GM18867 (cell line): Measurements from ENCODE around the gene THOC6.

ENCODE experiments used
- ATAC-seq: cut with Tn5 transposase; IDR thresholded peaks from one replicate; pipeline ENCODE4 v1.9.1; 2021; ENCODE audit warnings: mild to moderate bottlenecking, moderate library complexity; ENCODE audit not compliant: unreplicated experiment

THOC6 gene

DNA sequence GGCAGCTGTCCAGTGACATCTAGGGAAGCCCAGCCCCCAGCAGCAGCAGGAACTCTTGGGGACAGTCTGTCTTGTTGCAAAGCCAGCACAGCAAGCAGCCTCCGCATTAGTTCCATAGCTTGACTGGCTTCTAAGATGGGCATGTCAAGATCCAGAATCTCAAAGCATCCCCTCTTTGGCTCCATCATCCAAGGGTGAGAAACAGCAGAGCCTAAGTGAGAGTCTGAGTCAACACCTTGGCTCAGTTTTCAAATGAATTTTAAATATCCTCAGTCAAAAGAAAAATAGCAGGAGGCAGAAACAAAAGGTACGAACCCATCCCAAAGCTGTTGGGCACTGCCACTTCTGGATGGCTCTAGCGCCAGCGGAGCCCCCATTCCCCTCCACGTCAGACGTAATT lies 8.9 kb upstream of the THOC6 start:
- no peak for ATAC-seq

DNA sequence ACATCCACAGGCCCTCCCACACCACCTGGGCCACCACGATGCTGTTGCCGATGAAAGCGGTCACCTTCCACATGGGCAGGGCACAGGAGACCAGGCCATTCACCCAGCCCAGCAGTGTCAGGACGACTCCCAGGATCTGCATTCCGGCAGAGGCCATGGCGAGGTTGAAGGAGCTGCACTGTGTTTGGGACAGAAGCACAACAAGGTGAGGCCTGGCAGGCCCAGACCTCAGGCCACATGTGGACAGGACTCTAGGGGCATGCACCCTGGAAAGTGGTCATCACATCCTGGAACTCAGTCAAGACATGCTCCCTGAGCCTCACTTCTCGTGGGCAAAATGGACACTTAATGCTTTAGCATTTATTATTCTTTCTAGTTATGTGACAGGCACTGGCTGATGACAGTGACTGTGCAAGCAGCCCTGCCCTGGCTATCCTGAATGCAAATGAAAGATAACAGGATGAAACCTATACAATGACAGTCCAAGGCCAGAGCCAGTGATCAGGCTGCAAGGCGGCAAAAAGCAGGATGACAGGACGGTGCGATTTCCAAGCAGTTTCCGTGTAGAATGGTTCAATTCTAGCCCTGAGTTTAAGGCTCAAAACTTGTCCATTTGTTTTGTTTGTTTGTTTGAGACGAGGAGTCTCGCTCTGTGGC lies 7.8 kb upstream of the THOC6 start:
- no peak for ATAC-seq

DNA sequence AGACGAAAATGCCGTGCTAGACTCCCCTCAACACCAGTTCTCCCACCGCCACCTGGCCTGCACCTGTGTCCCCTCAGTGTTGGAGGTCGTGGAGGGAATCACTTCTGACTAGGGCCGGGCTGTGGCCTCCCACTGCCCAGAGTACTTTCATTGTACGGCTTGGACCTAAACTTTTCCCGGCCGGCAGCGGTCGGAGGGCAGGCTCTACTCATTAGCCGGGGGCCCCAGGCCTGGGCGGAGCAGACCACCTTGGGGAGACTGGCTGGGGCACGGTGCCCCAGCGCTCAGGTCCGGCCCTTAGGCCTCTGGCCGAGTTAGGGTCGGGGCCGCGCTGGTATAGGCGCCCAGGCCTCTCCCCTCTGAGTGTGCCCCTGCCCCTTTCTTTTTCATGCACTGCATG lies 6.5 kb upstream of the THOC6 start:
- ATAC-seq: no peak

DNA sequence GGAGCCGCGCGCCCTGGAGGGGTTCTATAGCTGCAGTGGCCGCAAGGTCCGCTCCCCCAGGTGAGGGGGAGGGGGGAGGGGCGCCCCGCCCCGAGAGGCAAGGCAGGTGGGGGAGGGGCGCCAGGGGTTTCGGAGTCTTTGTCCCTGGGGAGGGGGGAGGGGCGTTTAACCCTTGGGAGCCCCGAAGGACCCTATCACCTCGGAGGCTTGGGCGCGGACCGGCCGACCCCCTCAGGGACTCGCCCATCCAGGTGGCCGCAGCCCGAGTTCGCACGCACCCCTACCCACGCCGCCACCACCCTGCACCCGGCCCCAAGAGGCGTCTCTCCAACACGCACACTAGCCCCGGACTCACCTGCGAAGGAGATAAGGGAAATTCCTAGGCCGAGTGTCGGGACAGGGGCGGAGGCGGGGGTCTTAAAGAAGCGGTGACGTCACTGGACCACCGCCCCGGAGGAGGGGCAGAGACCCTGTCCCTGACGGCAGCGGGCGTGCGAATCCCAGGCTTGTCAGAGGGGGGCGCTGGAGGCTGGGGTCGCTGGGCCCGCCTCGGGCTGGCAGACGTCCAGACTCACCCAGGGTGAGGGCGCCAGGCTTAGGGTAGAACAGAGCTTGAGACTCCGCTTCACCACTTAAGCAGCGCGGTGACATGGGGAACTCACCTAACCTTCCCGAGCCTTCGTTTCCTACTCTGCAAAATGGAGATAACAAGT lies 5.9 kb upstream of the THOC6 start, which contains the start of gene CLDN6:
CLDN6 (minus strand) TSS at position 390 of the 713 bp plus-strand sequence. CDS start 2,162 bp downstream, outside the sequence.
- no peak for ATAC-seq

DNA sequence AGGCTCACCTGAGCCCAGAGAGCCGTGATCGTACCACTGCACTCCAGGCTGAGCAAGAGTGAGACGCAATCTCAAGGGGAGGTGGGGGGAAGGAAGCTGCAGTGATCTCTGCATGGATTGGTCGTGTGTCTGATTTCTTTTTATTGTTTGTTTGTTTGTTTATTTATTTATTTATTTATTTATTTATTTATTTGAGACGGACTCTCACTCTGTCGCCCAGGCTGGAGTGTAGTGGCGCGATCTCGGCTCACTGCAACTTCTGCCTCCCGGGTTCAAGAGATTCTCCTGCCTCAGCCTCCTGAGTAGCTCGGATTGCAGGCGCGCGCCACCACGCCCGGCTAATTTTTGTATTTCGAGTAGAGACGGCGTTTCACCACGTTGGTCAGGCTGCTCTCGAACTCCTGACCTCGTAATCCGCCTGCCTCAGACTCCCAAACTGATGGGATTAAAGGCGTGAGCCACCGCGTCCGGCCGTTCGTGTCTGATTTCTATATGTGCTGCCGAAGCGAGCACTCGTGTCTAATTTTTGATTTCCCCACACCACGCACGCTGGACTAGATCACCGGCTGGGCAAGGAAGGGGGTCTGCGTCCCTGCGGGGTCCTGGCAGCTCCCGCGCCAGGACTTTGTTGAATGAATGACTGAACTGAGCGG lies 4.1 kb upstream of the THOC6 start:
- no peak for ATAC-seq

DNA sequence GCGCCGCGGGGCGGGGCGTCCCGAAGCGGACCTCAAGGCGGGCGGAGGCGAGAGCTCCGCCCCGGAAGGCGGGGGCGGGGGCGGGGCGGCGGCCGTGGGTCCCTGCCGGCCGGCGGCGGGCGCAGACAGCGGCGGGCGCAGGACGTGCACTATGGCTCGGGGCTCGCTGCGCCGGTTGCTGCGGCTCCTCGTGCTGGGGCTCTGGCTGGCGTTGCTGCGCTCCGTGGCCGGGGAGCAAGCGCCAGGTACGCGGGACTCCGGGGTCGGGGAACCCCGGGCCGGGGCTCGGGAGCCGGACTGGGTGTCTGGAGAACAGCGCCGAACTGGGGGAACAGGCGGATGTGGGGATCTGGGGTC lies 3.6 kb upstream of the THOC6 start, which contains the start of gene TNFRSF12A:
TNFRSF12A (plus strand) TSS at position 122 of the 357 bp plus-strand sequence; CDS start at position 152, 30 bp downstream.
- ATAC-seq: no peak

DNA sequence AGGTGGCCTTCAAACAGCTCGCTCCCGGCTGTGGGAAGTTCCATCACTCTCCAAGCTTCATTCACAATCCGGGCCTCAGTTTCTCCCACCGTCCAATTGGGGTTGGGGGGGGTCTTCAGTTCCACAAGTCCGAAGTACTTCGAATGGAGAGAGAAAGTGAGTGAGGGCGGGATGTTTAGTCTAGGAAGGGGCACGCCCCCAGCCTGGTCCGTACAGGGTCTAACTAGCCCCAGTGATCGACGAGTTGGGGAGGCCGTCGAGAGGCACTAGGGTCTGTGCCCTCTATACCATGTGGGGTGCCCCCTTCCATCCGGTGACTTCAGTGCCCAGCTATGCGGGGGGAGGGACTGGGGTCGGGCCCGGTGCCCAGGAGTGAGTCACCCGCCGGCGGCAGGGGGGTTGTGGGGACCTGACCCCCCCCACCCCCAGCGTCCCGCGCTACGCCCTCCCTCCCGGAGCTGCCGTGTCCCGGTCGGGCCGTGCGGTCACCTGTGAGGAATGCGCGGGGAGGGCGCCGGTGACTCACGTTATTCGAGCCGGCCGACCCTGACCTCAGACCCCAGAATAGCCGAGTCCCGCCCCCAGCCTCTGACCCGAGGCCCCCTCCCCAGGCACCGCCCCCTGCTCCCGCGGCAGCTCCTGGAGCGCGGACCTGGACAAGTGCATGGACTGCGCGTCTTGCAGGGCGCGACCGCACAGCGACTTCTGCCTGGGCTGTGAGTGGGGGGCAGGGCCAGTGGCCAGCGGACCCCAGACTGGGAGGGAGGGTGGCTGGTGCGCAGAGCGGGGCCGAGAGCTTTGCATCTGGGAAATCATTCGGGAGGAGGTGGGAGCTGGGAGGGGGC lies 3.0 kb upstream of the THOC6 start:
- no peak for ATAC-seq

DNA sequence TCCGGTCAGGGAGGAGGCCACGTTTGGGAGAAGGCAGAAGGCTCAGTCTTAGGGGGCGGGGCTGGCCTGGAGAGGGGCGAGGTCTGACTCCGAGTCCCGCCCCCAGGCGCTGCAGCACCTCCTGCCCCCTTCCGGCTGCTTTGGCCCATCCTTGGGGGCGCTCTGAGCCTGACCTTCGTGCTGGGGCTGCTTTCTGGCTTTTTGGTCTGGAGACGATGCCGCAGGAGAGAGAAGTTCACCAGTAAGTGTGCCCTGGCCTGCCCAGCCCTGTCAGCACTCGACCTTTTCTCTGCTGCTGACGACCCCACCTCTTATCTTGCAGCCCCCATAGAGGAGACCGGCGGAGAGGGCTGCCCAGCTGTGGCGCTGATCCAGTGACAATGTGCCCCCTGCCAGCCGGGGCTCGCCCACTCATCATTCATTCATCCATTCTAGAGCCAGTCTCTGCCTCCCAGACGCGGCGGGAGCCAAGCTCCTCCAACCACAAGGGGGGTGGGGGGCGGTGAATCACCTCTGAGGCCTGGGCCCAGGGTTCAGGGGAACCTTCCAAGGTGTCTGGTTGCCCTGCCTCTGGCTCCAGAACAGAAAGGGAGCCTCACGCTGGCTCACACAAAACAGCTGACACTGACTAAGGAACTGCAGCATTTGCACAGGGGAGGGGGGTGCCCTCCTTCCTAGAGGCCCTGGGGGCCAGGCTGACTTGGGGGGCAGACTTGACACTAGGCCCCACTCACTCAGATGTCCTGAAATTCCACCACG lies 2.2 kb upstream of the THOC6 start:
- no peak for ATAC-seq

DNA sequence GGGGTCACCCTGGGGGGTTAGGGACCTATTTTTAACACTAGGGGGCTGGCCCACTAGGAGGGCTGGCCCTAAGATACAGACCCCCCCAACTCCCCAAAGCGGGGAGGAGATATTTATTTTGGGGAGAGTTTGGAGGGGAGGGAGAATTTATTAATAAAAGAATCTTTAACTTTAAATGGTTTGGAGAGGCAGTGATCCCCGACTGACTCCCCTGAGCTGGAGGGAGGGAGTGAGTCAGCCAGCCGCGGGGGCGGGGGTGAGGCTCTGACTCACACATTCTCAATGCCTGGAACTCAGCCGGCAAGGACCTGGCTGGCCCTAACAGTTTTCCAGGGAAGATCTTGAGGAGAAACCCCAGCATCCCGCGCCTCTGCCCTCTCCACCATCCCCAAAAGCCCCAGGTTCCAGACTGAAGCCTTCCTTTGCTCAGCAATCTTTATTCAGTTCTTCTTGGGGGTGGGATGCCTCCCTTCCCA lies 1.6 kb upstream of the THOC6 start:
- ATAC-seq: no peak

DNA sequence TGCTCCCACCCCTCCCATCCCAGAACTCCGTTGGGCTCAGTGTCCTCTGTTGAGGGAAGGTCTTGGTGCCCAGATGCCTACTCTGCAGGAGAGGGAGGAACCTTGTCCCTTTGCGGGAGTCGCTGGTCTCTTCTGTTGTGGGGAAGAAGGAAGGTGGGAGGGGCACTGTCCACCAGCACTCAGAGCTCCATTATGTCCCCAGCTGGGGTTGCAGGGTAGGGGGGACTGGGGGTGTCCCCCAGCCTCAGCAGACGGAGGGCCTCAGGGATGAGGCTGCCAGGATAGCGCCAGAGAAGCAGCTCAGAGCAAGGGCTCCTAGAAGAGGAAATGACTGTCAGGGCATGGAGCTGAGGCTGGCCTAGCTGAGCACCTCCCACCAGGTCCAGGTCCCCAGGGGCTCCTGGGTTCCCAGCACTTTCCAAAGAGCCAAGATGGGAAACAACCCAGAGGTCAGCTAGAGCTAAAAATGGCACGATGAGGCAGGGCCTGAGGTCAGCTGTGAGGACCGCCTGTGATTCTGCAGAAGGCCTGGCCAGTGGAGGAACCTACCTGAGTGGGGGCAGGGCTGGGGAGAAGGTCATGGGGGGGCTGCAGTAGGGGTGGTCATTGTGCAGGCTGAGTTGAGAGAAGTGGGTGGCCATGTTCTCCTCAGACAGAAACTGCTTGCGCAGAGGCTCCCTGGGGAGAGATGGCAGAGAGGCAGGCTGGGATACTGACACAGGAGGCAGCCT lies 986 bp upstream of the THOC6 start:
- ATAC-seq: no peak

DNA sequence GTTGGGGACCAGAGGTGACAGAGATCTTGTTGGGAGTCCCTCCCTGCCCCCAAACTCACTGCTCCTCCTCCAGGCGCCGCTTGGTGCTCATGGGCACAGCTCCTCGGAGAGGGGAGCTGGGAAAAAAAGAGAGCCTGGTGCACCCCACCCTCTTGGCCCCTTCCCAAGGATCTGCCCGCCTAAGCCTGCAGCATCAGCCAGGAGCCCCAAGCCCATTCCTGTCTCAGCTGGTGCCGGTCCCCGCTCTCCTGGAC lies 493 bp upstream of the THOC6 start:
- no peak for ATAC-seq

DNA sequence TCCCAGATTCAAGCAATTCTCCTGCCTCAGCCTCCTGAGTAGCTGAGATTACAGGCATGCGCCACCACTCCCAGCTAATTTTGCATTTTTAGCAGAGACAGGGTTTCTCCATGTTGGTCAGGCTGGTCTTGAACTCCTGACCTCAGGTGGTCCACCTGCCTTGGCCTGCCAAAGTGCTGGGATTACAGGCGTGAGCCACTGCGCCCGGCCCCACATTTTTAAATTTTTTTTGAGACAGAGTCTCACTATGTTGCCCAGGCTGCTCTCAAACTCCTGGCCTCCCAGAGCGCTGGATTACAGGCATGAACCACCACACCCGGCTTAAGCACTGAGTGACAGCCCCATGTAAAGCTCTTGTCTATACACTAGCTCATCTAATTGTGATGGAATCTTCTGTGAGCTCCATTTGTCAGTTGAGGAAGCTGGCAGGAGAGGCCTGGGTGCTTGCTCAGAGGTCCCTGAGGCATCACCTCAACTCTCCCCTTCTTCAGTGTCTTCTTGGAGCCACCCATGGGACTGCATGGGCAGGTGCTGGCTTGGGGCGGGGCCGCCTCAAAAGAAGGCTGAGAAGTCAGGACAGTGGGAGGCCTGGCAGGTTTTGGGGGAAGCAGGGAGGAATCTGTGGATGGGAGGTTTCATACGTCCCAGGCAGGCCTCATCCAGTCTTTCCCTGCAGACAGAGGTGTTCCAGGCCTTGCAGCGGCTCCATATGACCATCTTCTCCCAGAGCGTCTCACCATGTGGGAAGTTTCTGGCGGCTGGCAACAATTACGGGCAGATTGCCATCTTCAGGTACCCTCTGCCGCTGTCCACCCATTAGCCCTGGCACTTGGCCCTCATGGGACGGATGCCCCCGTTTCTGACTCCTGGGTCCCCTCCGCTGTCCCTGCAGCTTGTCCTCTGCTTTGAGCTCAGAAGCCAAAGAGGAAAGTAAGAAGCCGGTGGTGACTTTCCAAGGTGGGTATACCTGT lies 1.5 kb downstream of the THOC6 start:
- ATAC-seq: no peak

DNA sequence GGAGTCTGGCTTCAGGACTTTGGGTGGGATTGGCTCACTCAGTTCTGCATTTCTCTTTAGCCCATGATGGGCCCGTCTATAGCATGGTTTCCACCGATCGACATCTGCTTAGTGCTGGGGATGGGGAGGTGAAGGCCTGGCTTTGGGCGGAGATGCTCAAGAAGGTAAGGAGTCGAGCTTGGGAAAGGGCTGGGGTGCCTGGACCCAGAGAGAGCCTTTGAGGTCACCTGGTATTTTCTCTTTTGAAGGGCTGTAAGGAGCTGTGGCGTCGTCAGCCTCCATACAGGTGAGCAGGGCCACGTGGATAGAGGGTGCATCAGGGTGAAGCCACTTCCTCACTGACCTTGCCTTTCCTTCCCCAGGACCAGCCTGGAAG lies 2.2 kb downstream of the THOC6 start:
- no peak for ATAC-seq

DNA sequence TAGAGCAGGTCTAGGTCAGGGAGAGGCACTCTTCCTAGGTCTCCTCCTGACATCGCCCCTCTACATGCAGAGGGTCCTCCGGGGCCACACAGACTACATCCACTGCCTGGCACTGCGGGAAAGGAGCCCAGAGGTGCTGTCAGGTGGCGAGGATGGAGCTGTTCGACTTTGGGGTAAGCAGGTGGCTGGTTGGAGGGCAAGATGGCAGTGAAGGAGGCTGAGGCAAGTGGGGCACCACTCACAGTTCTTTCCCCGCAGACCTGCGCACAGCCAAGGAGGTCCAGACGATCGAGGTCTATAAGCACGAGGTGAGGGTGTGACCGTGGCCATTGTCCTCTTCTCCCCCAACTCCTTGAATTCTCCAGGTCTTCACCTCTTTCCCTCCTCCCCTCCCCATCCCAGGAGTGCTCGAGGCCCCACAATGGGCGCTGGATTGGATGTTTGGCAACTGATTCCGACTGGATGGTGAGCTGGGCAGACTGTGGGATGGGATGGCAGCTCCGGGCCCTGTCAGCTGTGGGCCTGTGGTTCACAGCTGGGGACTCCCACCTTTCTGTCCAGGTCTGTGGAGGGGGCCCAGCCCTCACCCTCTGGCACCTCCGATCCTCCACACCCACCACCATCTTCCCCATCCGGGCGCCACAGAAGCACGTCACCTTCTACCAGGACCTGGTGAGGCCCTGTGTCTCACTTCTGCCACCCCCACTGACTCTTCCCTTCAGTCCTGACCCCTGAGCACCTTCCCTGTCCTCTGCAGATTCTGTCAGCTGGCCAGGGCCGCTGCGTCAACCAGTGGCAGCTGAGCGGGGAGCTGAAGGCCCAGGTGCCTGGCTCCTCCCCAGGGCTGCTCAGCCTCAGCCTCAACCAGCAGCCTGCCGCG lies 3.0 kb downstream of the THOC6 start:
- no peak for ATAC-seq

DNA sequence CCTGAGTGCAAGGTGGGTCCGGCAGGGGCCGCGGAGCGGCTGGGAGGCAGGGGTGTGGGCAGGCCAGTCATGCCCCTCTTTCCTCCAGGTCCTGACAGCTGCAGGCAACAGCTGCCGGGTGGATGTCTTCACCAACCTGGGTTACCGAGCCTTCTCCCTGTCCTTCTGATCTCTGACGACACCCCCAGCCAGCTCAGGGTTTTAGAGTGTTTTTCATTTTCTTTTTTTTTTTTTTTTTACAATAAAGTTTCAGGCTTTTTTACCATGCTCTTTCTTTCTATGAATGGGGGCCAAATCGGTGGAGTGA lies 3.6 kb downstream of the THOC6 start:
- ATAC-seq: no peak

DNA sequence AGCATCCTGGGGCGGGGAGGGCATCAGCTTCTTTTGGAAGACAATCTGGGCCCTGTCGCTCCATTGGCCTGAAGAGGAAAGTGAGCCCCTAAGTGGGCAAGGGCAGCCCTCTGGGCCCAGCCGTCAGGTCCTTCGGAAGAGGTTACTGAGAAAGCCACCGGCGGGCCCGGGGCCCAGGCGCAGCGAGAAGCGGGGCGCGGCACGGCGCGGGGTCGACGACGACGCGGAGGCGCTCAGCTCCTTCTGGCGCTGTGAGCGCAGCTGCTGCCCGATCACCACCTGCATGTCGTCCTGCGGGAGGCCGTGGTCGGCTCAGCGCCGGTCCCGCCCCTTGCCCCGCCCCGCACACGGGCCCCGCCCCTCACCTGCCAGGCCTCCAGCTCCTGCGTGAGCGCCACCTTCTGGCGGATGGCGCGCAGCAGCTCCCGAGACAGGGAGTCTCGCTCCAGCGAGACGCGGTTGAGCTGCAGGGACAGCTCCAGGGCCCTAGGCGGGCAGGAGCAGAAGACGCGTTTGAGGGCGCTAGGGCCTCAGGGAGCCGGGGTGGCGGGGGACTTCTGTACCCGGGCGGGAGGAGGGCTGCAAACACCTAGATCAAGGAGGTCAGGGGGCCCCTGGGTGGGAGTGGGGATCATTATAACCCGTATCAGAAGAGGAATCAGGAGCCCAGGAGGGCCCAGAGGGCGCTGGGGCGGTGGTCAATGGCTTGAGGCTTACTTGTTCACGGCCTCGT lies 4.3 kb downstream of the THOC6 start:
- no peak for ATAC-seq

DNA sequence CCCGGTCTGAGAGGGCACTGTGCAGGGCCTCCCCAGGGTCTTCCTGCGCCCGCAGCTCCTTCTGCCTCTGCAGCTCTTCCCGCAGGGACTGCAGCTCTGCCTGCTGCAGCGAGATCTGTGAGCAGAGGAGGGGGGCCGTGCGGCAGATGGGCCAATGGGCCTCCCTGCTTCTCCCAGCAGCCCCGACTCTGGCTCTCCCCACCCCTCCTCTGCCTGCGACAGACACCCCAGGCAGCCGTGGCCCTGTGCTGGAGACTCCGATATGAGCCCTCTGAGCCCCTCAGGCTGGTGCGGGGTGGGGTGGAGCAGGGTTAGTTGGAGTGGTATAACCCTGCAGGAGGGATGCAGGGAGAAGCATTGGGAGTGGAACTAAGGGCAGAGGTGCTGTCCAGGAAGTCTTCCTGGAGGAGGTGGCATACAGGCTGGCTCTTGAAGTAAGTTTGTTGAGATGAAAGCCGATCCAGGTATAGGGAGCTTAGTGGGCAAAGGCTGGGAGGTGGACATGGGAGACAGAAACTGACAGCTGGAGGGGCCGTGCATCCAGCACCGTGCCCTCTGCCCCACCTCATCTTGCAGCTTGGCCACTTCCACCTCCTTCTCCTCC lies 5.0 kb downstream of the THOC6 start:
- no peak for ATAC-seq
